Stimulated activated CD8-positive, alpha-beta memory T cell treated with anti-CD3 and anti-CD28 coated beads, Interleukin-15, amount 100 ng/mL, for 1 hour (primary cell): ENCODE results near the gene EVC2.

ENCODE experiments used
- DNase-seq: peaks from one replicate; pipeline ENCODE4 v3.0.0-alpha.2; 2020; ENCODE audit warnings: low read depth

Gene EVC2

DNA sequence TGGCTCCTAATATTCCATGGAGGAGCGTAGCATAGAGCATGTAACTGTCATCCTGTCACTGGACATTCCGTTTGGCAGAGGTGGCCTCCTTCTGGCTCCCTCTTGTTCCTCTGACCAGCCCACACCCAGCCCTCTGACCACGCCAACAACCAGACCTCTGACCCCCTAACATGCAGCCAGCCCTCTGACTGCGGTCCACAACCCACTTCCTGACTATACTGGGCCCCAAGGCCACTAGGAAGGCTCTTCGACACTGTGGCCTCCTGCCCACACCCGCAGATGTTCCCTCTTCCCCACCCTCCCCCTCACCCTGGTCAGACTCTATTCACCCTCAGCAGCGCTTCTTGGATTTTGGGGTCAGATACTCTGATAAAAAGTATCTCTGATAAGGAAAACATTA lies 141.4 kb downstream of the EVC2 start:
- DNase-seq = no peak

DNA sequence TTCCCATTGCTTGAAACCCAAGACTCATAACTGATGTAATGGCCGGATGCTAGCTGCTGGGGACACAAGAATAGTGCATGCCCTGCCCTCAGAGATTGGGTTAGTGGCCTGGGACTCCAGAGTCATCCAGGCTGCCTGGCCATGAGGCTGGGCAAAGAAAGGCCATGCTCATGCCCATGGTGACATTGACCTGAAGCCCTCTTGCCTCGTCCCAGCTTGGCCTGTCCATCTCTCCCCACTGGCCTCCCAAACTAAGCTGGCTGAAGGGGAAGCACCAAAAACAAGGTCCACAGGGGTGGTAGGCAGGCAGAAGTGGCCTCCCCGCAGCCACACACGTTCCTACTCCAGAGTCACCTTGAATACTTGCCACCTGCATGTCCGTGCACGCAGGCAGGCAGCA lies 141.8 kb downstream of the EVC2 start:
- no peak for DNase-seq

DNA sequence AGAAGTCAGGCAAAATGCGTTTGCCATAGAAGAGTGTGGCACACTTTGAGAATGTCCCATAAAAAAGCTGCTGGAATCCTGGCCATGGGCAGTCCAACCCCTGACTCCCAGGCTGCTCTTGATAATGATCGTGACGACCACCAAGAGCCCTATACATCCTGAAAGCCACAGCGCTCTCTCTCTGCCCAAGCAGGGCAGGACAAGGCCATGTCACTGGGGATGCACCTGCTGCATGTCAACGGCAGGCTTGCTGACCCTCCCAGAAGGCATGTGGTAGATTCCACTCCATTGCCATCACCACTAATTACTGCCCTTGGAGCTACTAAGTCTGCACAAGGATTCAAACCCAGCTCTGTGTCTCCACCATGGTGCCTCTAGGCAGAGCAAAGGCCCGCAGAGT lies 144.5 kb downstream of the EVC2 start:
- DNase-seq = no peak

DNA sequence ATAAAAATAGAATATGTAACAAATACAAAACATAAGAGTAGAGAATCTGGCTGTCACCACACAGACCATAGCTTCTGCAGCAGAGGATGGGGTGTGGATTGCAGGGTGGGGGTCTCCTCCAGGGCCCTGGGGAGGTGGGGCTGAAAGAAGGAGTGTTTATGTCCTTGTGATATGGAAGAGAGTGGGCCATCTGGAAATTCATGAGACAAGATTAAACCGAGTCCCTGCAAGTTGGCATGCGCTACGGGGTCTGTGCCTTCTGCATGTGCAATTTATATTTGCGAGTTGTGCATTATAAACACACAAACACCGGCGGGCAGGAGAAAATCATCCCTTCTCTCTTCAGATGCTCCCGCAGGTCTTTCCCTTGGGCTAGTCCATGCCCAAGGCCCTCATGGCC lies 145.9 kb downstream of the EVC2 start:
- DNase-seq = no peak

DNA sequence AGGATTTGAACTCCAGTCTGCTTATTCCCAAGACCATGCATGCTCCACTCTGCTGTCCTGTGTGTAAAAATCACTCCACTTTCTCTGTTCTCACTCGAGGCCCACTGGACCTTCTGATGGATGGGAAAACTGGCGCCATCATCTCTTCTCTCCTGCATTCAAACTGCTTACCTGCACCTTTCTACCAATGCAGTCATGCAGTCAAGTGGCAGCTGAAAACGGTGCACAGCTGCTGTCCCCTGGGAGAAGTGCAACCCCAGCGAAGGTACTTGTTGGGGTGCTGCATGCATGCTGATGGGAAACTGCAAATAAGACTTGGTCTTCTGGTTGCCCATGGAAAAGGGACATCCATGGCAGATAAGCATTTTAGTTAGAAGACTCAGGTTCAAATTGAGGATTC lies 147.1 kb downstream of the EVC2 start:
- DNase-seq = no peak

DNA sequence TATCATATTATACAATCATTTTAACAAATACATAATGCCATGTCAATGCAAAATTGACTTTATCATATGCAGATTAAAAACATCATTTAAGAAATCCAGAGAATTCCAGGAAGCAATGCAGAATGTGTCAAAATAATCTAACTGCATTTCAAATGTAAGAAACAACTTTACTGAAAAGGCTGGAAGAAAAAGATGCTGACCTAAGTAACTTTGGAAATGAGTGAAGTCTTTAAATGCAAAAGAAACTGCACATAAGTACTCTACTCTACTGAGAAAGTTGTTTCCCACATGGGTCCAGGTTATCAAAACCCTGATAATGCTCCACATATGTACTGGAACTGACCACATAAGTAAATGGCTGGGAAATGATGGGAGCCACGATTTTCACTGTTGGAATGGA lies 149.9 kb downstream of the EVC2 start:
- DNase-seq = no peak

DNA sequence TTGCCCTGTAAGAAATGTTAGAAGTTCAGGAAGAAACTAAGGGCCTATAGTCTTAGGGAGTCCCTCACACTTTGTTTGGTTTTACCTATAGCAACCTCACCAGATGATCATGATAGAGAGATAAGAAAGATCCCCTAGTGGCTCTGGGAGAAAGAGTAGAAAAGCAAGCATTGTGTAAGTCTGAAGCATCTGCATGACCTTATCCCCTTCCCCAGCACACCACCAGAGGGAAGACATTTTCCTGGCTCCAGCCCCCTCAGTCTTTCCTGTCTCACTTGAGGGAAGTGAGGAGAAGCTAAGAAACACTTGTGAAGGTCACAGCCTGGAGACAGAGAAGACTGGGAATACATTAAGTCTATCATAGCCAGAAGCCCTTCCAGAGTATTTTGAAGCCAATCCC lies 154.0 kb downstream of the EVC2 start:
- no peak for DNase-seq

DNA sequence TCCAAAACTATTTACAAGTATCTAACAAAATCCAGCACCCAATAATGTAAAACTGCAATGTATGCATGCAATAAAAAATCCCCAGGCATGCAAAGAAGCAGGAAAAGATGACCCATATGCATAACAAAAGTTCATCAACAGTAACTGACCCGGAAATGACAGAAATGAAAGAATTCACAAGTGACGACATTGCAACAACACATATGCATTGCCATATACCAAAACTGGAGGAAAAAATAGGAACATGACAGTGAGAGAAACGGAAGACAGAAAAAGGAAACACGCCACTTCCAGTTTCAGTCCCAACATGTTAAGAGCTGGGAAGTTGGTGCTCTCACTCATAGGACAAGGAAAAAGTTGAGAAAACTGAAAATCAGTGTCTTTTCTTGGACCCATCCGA lies 154.6 kb downstream of the EVC2 start:
- no peak for DNase-seq

DNA sequence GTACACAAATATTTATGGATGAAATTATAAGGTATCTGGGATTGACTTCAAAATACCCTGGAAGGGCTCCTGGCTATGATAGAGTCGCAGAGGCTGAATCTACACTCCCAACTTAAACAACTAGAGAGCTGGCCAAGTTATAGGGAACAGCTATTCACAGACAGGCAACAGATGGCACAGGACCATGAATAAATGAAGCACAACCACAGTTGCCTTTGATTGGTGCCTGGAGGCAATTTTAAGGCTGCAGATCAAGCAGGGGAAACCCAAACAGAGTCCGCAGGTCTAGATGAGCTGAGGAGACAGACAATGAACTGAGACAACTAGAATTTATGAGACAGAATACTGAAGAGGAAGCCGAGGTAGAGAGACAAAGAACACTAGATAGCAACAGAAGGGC lies 155.9 kb downstream of the EVC2 start:
- no peak for DNase-seq

DNA sequence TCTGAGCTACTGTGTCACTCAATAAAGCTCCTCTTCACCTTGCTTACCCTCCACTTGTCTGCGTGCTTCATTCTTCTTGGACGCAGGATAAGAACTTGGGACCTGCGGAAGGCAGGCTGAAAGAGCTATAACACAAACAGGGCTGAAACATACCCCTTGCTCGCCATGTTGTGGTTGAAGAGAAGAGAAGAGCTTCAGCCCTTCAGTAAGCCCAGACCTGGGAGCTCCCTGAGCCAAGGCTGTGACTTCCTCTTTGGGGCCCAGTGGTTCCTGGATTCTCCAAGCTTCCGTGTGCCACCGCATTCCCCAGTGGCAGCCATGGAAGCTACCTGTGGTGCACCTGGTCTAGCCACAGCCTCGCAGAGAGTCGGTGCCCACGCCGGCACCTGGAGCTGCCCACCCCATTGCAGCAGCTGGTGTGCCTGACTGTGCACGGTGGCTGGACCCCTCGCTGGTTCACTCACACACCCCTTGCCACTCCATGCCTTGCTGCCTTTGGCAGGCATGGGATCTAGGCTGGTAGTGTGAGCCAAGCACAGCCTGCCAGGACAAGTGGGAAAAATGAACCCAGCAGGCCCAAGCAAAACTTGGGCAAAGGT lies 160.6 kb downstream of the EVC2 start:
- no peak for DNase-seq

DNA sequence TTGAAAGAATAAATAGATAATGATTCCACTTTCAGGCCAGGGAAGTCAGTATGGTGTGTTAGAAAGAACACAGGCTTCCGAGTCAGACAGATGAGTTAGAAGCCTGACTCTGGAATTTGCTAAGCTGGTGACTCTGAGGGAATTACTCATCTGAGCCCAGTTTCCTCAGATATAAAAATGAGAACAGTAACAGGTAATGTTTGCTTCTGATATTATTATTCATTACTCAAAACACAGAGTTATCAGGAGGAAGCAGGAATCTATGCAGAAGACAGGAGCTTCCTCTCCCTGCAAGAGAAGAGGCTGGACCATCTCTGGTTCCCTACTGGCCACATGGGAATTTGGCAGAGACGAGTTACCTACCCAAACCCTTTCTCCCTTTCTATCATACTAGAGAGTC lies 163.1 kb downstream of the EVC2 start:
- no peak for DNase-seq

DNA sequence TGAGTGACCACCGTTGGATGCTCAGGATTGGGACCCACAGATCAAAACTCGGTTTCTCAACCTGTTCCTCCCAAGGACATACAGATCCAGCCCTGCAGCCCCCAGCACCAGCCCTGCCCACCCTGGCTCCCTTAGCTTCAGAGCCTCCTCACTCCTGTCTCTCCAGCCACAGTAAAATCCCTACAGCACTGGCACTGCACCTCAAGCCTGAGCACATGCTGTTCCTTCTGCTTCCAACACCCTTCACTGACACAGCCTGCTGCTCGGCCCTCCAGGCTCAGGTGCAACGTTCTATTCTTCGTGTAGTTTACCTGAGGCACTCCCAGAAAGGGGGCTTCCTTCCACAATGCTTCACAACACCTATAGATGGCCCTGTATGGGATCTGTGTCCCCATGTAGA lies 163.6 kb downstream of the EVC2 start:
- DNase-seq = no peak

DNA sequence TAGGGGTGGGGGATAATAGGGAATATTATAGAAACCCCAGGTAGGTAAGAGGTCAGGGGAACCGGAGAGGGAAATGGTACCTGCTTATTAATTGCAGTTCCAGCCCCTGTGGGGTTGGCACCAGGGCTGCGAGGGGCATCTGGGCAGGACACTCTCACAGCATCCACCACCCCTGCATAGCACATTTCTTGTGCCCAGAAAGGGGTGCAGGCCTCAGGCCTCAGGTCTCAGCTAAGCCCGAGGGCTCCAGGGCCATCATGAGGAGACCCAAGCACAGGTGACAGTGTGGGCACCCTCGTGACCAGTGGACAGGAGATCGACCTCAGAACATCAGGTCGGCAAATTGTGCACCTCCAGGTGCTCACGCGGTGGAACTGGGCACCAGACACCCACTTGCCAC lies 164.7 kb downstream of the EVC2 start:
- DNase-seq = no peak

DNA sequence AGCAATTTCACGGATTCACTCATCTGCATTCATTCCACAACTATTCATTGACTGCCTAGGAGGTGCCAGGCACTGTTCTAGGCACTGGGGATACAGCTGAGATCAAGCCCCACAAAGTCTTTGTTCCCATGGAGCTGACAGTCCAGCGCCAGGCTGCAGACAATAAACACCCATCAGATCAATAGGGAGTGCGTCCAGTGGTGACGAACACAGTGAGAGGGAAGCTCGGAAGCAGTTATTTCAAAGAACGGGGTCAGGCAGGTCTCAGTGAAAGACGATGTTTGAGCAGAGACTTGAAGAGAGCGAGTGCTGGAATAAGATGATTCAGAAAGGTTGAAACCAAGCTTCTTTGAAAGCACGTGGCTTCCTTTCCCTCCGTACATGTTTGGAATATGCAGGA lies 167.2 kb downstream of the EVC2 start:
- no peak for DNase-seq

DNA sequence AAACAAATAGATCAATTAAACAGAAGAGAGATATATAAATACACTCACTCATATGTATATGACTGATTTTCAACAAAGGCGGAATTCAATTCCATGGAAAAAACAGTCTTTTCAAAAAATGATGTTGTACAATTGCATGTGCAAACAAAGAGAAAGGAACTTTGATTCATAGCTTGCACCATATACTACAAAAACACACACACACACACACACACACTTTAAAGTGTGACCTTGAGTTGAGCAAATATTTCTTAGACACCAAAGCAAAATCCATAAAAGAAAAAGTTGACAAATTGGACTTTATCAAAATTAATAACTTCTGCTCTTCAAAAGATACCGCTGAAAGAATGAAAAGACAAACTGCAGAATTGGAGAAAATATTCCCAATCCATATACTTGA lies 168.8 kb downstream of the EVC2 start:
- no peak for DNase-seq

DNA sequence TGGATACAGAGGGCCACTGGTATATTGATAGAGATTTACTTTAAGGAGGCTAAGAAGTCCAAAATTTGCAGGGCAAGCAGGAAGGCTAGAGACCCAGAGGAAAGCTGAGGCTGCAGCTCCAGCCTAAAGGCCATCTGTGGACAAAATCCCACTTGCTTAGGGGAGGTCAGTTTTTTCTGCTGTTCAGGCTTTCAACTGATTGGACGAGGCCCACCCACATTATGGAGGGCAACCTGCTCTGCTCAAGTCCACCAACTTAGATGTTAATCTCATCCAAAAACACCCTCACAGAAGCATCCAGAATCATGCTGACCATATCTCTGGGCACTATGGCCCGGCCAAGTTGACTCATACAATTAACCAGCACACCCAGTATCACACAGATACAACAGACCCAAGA lies 176.3 kb downstream of the EVC2 start:
- DNase-seq = no peak

DNA sequence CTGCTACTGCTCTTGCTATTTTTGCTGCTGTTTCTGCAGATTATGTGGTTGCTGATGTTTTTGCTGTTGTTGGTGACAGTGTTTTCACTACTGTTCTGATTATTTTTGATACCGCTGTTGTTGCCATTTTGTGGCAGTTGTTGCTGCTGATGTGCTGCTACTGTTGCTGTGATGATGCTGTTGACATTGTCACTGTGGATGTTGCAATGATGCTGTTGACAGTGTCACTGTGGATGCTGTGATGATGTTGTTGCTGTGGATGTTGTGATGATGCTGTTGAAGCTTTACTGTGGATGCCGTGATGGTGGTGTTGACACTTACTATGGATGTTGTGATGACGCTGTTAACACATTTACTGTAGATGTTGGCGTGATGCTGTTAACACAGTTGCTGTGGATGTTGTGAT lies 180.3 kb downstream of the EVC2 start:
- DNase-seq = no peak

DNA sequence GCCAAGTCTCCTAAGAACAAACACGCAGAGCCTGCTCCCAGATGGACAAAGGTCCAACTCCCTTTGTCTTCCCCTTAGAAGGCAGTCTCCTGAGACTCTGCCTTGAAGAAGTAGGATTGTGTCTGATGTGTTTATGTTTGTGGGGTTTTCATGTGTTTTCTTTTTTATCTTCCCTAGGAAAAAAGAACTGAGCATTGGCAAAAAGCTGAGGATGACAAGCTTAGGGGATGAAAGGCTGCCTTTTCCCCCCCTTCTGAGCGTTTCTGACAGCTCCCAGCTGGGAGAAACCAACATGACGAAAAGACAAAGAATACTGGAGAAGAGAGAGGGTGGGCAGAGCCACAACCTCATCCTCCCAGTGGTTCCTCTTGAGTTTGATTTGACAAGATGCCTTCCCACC lies 181.1 kb downstream of the EVC2 start:
- DNase-seq = no peak

DNA sequence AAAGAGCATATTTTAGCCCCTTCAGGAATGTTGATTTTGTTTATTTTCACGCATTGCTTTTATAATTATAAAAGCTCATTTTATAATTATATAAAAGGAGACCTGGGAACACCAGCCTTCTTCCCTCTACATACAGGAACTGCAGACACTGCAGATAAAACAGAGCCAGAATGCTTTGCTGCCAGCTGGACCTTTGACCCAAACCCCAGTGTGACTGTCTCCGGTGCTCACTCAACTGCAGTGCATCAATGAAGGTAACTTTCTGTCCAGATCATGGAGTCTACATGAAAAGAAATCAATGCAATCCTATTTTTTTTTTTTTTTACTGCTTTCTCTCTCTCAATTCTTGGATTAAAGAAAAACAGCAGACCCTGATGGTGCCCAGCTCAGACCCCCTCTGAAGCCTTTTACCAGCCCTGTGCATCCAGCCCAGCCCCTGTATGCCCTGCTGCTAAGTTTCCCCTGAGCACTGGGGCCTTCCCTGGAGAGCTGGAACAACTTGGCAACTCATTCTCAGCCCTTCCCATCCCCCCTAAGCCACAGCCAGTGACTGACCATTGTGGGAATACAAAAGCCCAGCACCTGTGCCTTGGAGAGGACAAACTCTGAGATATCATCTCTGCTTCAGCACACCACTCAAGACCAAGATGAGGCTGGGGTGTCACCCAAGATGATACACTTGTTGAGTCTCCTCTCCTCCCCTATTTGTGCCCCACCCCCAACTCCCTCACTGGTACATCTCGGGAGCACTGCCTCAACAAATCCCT lies 182.1 kb downstream of the EVC2 start:
- no peak for DNase-seq

DNA sequence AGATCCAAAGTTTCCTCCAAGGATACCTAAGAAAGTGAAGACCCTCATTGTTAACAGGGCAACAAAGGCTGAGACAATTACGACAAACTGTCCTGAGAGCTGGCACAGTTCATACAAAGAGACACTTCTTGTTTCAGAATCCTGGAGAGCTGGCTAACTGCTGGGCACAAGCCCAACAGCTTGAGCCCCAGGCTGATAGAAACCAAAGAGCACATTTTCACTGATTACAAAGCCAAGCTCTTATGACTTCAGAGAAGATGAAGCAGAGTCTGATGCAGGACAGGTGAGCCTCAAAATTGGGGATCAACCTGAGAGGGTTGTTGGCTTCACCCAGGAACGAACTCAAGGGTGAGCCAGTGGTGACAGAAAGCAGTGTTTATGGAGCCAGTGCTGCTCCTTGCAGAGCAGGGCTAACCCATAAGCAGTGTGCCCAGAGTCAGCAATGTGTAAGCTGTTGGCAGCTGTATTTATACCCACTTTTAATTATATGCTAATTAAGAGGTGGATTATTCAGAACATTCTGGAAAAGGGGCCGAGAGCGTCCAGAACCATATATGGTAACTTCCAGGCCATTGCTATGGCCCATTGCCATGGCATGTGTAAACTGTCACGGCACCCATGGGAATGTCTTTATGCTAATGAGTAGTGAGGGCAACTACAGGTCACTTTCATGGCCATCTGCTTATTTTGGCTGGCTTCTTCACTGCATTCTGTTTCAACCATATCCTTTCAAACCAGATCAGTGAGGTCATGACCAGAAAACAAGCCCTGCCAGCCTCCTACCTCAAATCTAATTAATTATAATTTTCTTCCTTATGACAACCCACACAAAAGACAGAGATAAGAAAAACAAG lies 183.7 kb downstream of the EVC2 start:
- no peak for DNase-seq

DNA sequence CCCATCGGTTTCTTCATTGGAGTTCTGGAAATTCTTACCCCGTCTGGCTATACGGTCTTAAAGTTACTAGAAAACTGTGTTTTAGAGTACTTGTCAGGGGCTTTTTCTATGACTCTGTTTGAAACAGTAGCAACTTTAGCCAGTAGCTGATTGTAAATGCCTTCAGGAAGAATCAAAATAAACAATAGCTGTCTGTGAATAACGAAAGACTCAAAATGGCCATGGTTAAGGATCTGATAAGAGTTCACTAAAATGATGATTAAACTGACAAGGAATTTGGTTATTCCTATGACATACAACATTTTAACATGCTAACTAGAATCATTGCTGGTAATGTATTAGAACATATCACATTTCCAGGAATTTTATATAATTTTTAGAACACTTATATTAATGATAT lies 191.0 kb downstream of the EVC2 start:
- no peak for DNase-seq

DNA sequence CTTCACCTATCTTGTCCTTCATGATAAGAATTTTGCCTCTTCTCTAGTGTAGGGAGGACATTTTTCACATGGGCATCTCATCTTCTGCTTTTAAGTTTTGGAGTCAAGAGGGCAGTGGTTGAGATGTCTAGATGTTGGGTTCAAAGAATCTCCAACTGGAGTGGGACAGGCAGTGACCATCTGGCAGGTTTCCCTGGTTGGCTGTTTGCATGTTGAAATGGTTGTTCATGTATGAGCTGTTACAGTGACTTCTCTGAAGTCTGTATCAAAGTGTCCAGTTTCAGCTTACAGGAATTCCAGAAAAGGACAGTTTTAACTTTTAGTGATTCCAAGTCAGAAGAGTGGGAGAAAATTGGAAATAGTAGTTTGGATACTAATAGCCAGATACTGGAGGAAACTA lies 192.7 kb downstream of the EVC2 start:
- no peak for DNase-seq
